Stimulated activated CD4-positive, alpha-beta T cell treated with anti-CD3 and anti-CD28 coated beads, Interleukin-4, amount 100 ng/mL, for 48 hours (primary cell): ENCODE results near the gene DEFB124.

Experiments used
- DNase-seq, 2 donors: peaks; one replicate each; pipeline ENCODE4 v3.0.0-alpha.2; 2020; ENCODE audit warnings: low read depth in 2 of 2

Gene DEFB124

DNA sequence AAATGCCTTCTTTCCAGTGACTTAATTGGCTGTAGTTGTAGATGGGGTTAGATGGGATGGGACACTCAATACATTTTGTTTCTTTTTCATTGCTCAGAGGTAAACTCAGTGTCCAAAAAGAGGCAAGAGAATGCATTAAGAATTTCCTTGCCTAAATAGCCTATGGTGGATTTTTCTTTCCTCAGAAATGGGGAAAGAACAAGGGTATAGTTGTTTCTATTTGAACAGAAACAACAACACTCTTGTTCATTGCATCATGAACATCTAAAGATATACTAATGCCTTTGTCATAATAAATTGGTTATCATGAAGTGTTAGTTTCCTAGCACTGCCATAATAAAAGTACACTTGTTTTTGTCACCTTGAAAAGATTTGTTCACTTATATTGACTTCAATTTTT lies 49.1 kb downstream of the DEFB124 start:
- DNase-seq: no peak

DNA sequence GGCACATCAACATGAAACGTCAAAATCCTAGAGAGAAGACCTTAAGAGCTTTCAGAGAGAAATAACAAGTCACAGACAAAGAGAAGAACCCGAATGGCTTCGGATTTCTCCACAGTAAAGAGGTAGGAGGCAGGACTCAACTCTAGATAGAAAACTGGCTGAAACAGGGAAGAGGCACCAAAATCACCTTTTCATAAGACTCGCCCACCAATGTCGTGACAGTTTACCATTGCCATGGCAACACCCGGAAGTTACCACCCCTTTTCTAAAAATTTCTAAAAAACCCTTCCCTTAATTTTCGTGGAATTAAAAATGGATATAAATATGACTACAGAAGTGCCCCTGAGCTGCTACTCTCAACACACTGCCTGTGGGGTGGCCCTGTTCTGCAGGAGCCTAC lies 56.6 kb downstream of the DEFB124 start:
- DNase-seq: no peak

DNA sequence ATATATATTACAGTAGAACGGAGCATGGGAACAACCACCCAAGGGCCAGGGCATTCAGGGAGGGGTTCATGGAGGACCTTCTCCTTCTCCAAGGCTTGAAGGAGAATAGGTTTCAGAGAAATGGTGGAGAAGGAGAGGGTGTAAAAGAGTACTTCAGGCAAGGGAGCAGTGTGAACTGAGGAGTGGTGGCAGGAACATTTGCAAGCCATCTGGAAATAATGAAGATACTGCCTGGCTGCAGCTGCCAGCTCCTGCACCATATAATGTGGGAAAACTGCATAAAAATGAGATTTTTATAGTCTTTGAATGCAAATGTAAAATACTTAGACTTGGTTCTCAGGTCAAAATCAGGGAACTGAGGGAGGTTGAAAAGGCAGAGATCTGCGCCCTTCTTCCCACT lies 59.3 kb downstream of the DEFB124 start:
- DNase-seq: no peak
